Neural cell (in vitro differentiated cells): Measurements from ENCODE around the gene OR52E4.

ENCODE experiments used
- CTCF ChIP-seq: fragments of 450-650 bp; IDR thresholded peaks from 2 replicates; pipeline ENCODE4 v1.5.1; 2014; ENCODE audit warnings: antibody characterized with exemption, mild to moderate bottlenecking, moderate library complexity; ENCODE audit not compliant: poor library complexity, severe bottlenecking
- EP300 ChIP-seq: fragments of 450-650 bp; conservative IDR thresholded peaks from 2 replicates; pipeline ENCODE4 v1.6.1; 2014; ENCODE audit warnings: antibody characterized with exemption, mild to moderate bottlenecking, moderate library complexity; ENCODE audit not compliant: poor library complexity, severe bottlenecking
- EZH2 ChIP-seq: fragments of 200-600, 300-800 bp; shearing (Covaris generic), sonication (generic); IDR thresholded peaks from 2 replicates; pipeline ENCODE4 v1.6.1; 2014; ENCODE audit warnings: antibody characterized with exemption, low read length, borderline replicate concordance, mild to moderate bottlenecking; ENCODE audit not compliant: insufficient read depth, poor library complexity, severe bottlenecking
- POLR2AphosphoS5 ChIP-seq: IDR thresholded peaks from 2 replicates; pipeline ENCODE4 v1.6.1; 2012

DNA sequence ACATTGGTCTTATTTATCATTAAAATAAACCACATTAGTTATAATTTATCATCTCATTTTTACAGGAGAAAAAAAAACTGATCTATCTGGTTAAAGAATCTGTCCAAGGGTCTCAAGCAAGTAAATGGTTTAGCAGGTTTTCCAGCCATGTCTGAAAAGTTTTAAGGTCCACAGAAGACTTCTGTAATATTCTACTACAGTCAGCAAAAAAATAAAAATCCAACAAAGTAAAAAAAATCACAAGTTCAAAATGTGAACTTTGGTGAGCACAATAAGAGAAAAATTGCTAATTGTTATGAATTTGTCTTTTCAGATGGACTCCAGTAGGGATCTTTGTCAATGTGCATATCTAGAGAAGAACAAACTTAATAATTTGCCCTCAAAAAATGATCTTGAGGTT is 1.3 kb downstream of the OR52E4 start:
- TF ChIP-seq CTCF, result no peak
- TF ChIP-seq EZH2, result no peak
- no peak for TF ChIP-seq POLR2AphosphoS5
- no peak for TF ChIP-seq EP300
